Stimulated activated CD8-positive, alpha-beta memory T cell treated with anti-CD3 and anti-CD28 coated beads, Interleukin-2, amount 100 ng/mL, for 1 hour (primary cell): ENCODE measurements around the gene DUSP3.
A peak's percentile ranks its signal among the peaks of the same experiment; 100 is the strongest.

Source experiments
- DNase-seq, 2 donors: peaks; one replicate each; pipeline ENCODE4 v3.0.0-alpha.2; 2020; ENCODE audit warnings: low read depth in 2 of 2

Gene DUSP3

GRCh38 chr17:43732958-43733357 is 45.8 kb downstream of the DUSP3 start:
- no peak for DNase-seq

GRCh38 chr17:43728081-43728480 is 50.7 kb downstream of the DUSP3 start:
- DNase-seq = no peak

GRCh38 chr17:43723697-43724359 is 54.9 kb downstream of the DUSP3 start:
- DNase-seq = no peak

- no peak for DNase-seq
Observed at GRCh38 chr17:43722870-43723665, 55.7 kb downstream of the DUSP3 start.

- DNase-seq = no peak
Observed at GRCh38 chr17:43722269-43722619, 56.5 kb downstream of the DUSP3 start.

GRCh38 chr17:43721537-43722268 is 57.1 kb downstream of the DUSP3 start:
- DNase-seq = no peak

GRCh38 chr17:43720311-43721060 is 58.3 kb downstream of the DUSP3 start:
- DNase-seq = peak; percentile 47 to 48

GRCh38 chr17:43719578-43719977 is 59.2 kb downstream of the DUSP3 start:
- no peak for DNase-seq

- DNase-seq = no peak
Observed at GRCh38 chr17:43718544-43718943, 60.2 kb downstream of the DUSP3 start.

- DNase-seq = no peak
Observed at GRCh38 chr17:43717913-43718312, 60.9 kb downstream of the DUSP3 start.
